Measurements from ENCODE around the gene MTMR11.

Gene MTMR11

GRCh38 chr1:149936170-149936991 lies at the start of gene MTMR11:
TSS of gene MTMR11 (minus strand) at chr1:149936879. CDS start at chr1:149936647, 232 bp downstream.
- H3K27me3 ChIP-seq (ENCODE audit: control insufficient read depth, insufficient read depth, low read length) = no peaks in the 10 kb centered on the region
- H3K27ac ChIP-seq (ENCODE audit: low read length) = no peak within 1 kb of the TSS
- H3K9me3 ChIP-seq (ENCODE audit: control insufficient read depth, low read depth, low read length) = no peaks in the 10 kb centered on the region
- H3K9ac ChIP-seq (ENCODE audit: low read length) = peak within 1 kb of the TSS; percentile 21
- H3K4me1 ChIP-seq (ENCODE audit: control insufficient read depth, low read depth, low read length) = peaks cover 29% of the 10 kb centered on the region
- peak within 1 kb of the TSS; percentile 46 for H3K4me3 ChIP-seq (ENCODE audit: low read length)
- no peaks in the 10 kb centered on the region for H3K36me3 ChIP-seq (ENCODE audit: control insufficient read depth, low read depth, low read length)

- no peak overlapping the region for H3K27ac ChIP-seq (ENCODE audit: low read length)
- H3K9ac ChIP-seq (ENCODE audit: low read length) = no peak overlapping the region
- H3K27me3 ChIP-seq (ENCODE audit: control insufficient read depth, insufficient read depth, low read length) = no peaks in the 10 kb centered on the region
- no peaks in the 10 kb centered on the region for H3K4me1 ChIP-seq (ENCODE audit: control insufficient read depth, low read depth, low read length)
- H3K36me3 ChIP-seq (ENCODE audit: control insufficient read depth, low read depth, low read length) = peaks cover 9% of the 10 kb centered on the region
- H3K4me3 ChIP-seq (ENCODE audit: low read length) = no peak overlapping the region
- no peaks in the 10 kb centered on the region for H3K9me3 ChIP-seq (ENCODE audit: control insufficient read depth, low read depth, low read length)
These were observed 43.4 kb upstream of the MTMR11 start for GRCh38 chr1:149979972-149980540.

GRCh38 chr1:149979245-149979971 lies 42.7 kb upstream of the MTMR11 start:
- Histone ChIP-seq H3K27me3 (ENCODE audit: control insufficient read depth, insufficient read depth, low read length) (no peaks in the 10 kb centered on the region), H3K36me3 (ENCODE audit: control insufficient read depth, low read depth, low read length) (peaks cover 11% of the 10 kb centered on the region), H3K4me1 (ENCODE audit: control insufficient read depth, low read depth, low read length) (no peaks in the 10 kb centered on the region), H3K4me3 (ENCODE audit: low read length) (no peak overlapping the region), H3K27ac (ENCODE audit: low read length) (no peak overlapping the region), H3K9me3 (ENCODE audit: control insufficient read depth, low read depth, low read length) (no peaks in the 10 kb centered on the region), H3K9ac (ENCODE audit: low read length) (no peak overlapping the region)

- peaks cover 11% of the 10 kb centered on the region for H3K36me3 ChIP-seq (ENCODE audit: control insufficient read depth, low read depth, low read length)
- no peak overlapping the region for H3K27ac ChIP-seq (ENCODE audit: low read length)
- H3K4me1 ChIP-seq (ENCODE audit: control insufficient read depth, low read depth, low read length) = no peaks in the 10 kb centered on the region
- H3K9ac ChIP-seq (ENCODE audit: low read length) = no peak overlapping the region
- no peaks in the 10 kb centered on the region for H3K27me3 ChIP-seq (ENCODE audit: control insufficient read depth, insufficient read depth, low read length)
- H3K9me3 ChIP-seq (ENCODE audit: control insufficient read depth, low read depth, low read length) = no peaks in the 10 kb centered on the region
- H3K4me3 ChIP-seq (ENCODE audit: low read length) = no peak overlapping the region
These were observed 41.9 kb upstream of the MTMR11 start for GRCh38 chr1:149978547-149979023.

GRCh38 chr1:149977345-149977744 lies 40.7 kb upstream of the MTMR11 start:
- peaks cover 20% of the 10 kb centered on the region for H3K36me3 ChIP-seq (ENCODE audit: control insufficient read depth, low read depth, low read length)
- H3K4me3 ChIP-seq (ENCODE audit: low read length) = no peak overlapping the region
- H3K9ac ChIP-seq (ENCODE audit: low read length) = no peak overlapping the region
- H3K9me3 ChIP-seq (ENCODE audit: control insufficient read depth, low read depth, low read length) = no peaks in the 10 kb centered on the region
- H3K27me3 ChIP-seq (ENCODE audit: control insufficient read depth, insufficient read depth, low read length) = no peaks in the 10 kb centered on the region
- no peak overlapping the region for H3K27ac ChIP-seq (ENCODE audit: low read length)
- no peaks in the 10 kb centered on the region for H3K4me1 ChIP-seq (ENCODE audit: control insufficient read depth, low read depth, low read length)

- no peak overlapping the region for H3K27ac ChIP-seq (ENCODE audit: low read length)
- H3K4me1 ChIP-seq (ENCODE audit: control insufficient read depth, low read depth, low read length) = no peaks in the 10 kb centered on the region
- no peak overlapping the region for H3K4me3 ChIP-seq (ENCODE audit: low read length)
- no peak overlapping the region for H3K9ac ChIP-seq (ENCODE audit: low read length)
- no peaks in the 10 kb centered on the region for H3K9me3 ChIP-seq (ENCODE audit: control insufficient read depth, low read depth, low read length)
- no peaks in the 10 kb centered on the region for H3K27me3 ChIP-seq (ENCODE audit: control insufficient read depth, insufficient read depth, low read length)
- H3K36me3 ChIP-seq (ENCODE audit: control insufficient read depth, low read depth, low read length) = peaks cover 42% of the 10 kb centered on the region
These were observed 35.9 kb upstream of the MTMR11 start for GRCh38 chr1:149972547-149972946.

GRCh38 chr1:149967646-149968045 lies 31.0 kb upstream of the MTMR11 start:
- Histone ChIP-seq H3K9me3 (ENCODE audit: control insufficient read depth, low read depth, low read length) (no peaks in the 10 kb centered on the region), H3K4me3 (ENCODE audit: low read length) (no peak overlapping the region), H3K9ac (ENCODE audit: low read length) (no peak overlapping the region), H3K4me1 (ENCODE audit: control insufficient read depth, low read depth, low read length) (no peaks in the 10 kb centered on the region), H3K36me3 (ENCODE audit: control insufficient read depth, low read depth, low read length) (peaks cover 52% of the 10 kb centered on the region), H3K27me3 (ENCODE audit: control insufficient read depth, insufficient read depth, low read length) (no peaks in the 10 kb centered on the region), H3K27ac (ENCODE audit: low read length) (no peak overlapping the region)

- H3K9me3 ChIP-seq (ENCODE audit: control insufficient read depth, low read depth, low read length) = no peaks in the 10 kb centered on the region
- H3K36me3 ChIP-seq (ENCODE audit: control insufficient read depth, low read depth, low read length) = peaks cover 47% of the 10 kb centered on the region
- H3K4me3 ChIP-seq (ENCODE audit: low read length) = no peak overlapping the region
These were observed 30.4 kb upstream of the MTMR11 start for GRCh38 chr1:149967041-149967440.

GRCh38 chr1:149966405-149966804 lies 29.7 kb upstream of the MTMR11 start:
- H3K4me3 ChIP-seq (ENCODE audit: low read length) = no peak overlapping the region
- H3K36me3 ChIP-seq (ENCODE audit: control insufficient read depth, low read depth, low read length) = peaks cover 44% of the 10 kb centered on the region
- H3K27ac ChIP-seq (ENCODE audit: low read length) = no peak overlapping the region
- no peaks in the 10 kb centered on the region for H3K4me1 ChIP-seq (ENCODE audit: control insufficient read depth, low read depth, low read length)
- no peaks in the 10 kb centered on the region for H3K9me3 ChIP-seq (ENCODE audit: control insufficient read depth, low read depth, low read length)
- H3K9ac ChIP-seq (ENCODE audit: low read length) = no peak overlapping the region
- H3K27me3 ChIP-seq (ENCODE audit: control insufficient read depth, insufficient read depth, low read length) = no peaks in the 10 kb centered on the region

More at GRCh38 chr1:149967041-149967440, 30.4 kb upstream of the MTMR11 start:
- no peak overlapping the region for H3K9ac ChIP-seq (ENCODE audit: low read length)
- no peaks in the 10 kb centered on the region for H3K4me1 ChIP-seq (ENCODE audit: control insufficient read depth, low read depth, low read length)
- no peak overlapping the region for H3K27ac ChIP-seq (ENCODE audit: low read length)
- H3K27me3 ChIP-seq (ENCODE audit: control insufficient read depth, insufficient read depth, low read length) = no peaks in the 10 kb centered on the region

- Histone ChIP-seq H3K4me1 (ENCODE audit: control insufficient read depth, low read depth, low read length) (no peaks in the 10 kb centered on the region), H3K27ac (ENCODE audit: low read length) (no peak overlapping the region), H3K36me3 (ENCODE audit: control insufficient read depth, low read depth, low read length) (peaks cover 39% of the 10 kb centered on the region), H3K4me3 (ENCODE audit: low read length) (no peak overlapping the region), H3K9ac (ENCODE audit: low read length) (no peak overlapping the region), H3K9me3 (ENCODE audit: control insufficient read depth, low read depth, low read length) (no peaks in the 10 kb centered on the region), H3K27me3 (ENCODE audit: control insufficient read depth, insufficient read depth, low read length) (no peaks in the 10 kb centered on the region)
These were observed 28.8 kb upstream of the MTMR11 start for GRCh38 chr1:149965440-149965839.

GRCh38 chr1:149963358-149963757 lies 26.7 kb upstream of the MTMR11 start:
- Histone ChIP-seq H3K27ac (ENCODE audit: low read length) (no peak overlapping the region), H3K4me1 (ENCODE audit: control insufficient read depth, low read depth, low read length) (no peaks in the 10 kb centered on the region), H3K27me3 (ENCODE audit: control insufficient read depth, insufficient read depth, low read length) (no peaks in the 10 kb centered on the region), H3K36me3 (ENCODE audit: control insufficient read depth, low read depth, low read length) (peaks cover 48% of the 10 kb centered on the region), H3K4me3 (ENCODE audit: low read length) (no peak overlapping the region), H3K9ac (ENCODE audit: low read length) (no peak overlapping the region), H3K9me3 (ENCODE audit: control insufficient read depth, low read depth, low read length) (no peaks in the 10 kb centered on the region)
